GM12875 (cell line): Measurements from ENCODE around the gene RPTOR.

Source experiments
- H3K4me3 ChIP-seq: one replicate; pipeline ENCODE4 v1.5.1; 2011; ENCODE audit warnings: low read depth, low read length, control low read depth
- CTCF ChIP-seq: IDR thresholded peaks from 2 replicates; pipeline ENCODE4 v1.5.1; 2011; ENCODE audit warnings: low read depth, mild to moderate bottlenecking, control low read depth, inconsistent platforms, low read length, moderate library complexity, borderline replicate concordance; ENCODE audit not compliant: insufficient read depth

RPTOR gene

DNA sequence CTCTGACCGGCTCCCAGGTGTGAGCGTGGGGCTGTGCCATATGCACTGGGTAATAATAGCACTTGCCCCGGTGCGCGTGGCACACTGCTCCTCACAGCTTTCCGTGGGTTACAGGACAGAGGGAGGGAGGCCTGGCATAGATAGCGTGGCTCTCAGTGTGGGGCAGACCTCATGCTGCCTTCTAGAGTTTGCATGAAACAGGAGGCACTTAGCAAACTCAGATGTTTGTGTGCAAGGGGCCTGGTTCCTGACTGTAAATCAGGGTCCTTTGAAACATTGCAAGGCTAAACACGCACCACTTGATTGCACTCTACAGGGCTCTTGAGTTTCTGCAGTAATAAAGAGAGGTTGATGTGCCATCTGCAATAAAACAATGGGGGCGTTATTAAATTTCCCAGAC, 101.7 kb downstream of the RPTOR start:
- no peak for TF ChIP-seq CTCF
- no peak overlapping the region for H3K4me3 ChIP-seq

GRCh38 chr17:80647746-80648145, 103.1 kb downstream of the RPTOR start:
- H3K4me3 ChIP-seq: no peak overlapping the region
- TF ChIP-seq CTCF: no peak

DNA sequence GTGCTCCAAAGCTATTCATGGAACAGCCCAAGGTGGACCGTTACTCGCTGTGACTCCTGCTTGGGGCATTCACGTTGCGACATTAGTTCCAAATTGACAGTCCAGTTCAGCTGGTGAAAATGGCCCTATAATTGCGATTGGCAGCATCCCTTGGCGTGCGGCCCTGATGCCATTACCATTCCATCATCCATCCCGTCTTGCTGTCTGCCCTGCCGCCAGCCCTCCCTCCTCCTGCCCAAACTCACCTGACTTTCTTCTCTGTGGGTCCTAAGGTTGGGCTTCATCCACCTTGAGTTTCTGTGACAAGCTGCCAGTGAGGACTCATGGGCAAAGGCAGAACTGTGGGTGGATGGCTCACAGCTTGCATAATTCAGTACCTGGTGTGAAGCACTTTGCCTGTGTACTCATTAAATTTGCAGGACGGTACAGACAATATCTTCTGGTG, 104.6 kb downstream of the RPTOR start:
- no peak overlapping the region for H3K4me3 ChIP-seq
- no peak for TF ChIP-seq CTCF

GRCh38 chr17:80649672-80650330, 105.2 kb downstream of the RPTOR start:
- peak; percentile 33; the same call in 1 of the 2 replicates for TF ChIP-seq CTCF
- no peak overlapping the region for H3K4me3 ChIP-seq

DNA sequence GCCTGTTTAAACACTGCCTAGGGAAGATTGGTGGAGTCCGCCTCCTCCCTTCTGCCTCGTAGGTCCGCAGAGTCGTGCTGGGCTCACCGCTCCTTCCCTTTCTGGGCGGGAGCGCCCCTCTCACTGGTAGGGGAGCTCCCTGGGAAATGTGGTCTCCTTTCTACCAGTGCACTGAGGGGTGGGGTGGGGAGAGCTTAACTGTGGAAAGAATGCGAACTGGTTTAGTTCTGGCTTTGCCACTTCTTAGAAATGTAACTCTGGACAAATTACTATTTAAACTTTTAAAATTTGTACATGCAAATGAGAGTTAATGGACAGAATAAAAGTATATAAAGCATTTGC, 105.7 kb downstream of the RPTOR start:
- H3K4me3 ChIP-seq: no peak overlapping the region
- TF ChIP-seq CTCF: no peak

- H3K4me3 ChIP-seq: no peak overlapping the region
- no peak for TF ChIP-seq CTCF
Observed at GRCh38 chr17:80650751-80651518, 106.3 kb downstream of the RPTOR start.
